8988T (cell line): ENCODE measurements around the gene MTRF1L.
"Not testable (repeated sequence)": the region's sequence is repeated elsewhere in the genome, so short reads cannot be mapped to it uniquely, and the experiment has no call there.

Experiments
- DNase-seq: peaks from one replicate; pipeline ENCODE4 v3.0.0; 2011

Gene MTRF1L

GRCh38 chr6:152966168-152966894 lies 36.2 kb downstream of the MTRF1L start:
- DNase-seq, result not testable (repeated sequence)

GRCh38 chr6:152959333-152959732 lies 43.2 kb downstream of the MTRF1L start:
- no peak for DNase-seq

DNA sequence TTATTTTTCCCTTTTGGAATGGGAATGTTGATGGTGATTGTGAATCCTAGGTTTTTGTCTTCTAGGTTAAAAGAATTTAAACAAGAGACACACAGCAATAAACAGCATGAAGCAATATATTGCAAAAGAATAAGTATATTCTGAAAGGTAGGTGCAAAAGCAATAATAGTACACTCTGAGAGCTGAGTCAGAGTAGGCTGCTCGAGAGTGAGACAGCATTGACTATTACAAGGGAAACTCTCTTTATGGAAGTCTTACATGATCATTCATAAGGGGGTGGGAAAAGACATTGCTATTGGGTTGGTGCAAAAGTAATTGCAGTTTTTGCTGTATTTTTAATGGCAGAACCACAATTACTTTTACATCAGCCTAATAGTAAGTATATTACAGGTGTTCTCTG lies 44.7 kb downstream of the MTRF1L start:
- no peak for DNase-seq

DNA sequence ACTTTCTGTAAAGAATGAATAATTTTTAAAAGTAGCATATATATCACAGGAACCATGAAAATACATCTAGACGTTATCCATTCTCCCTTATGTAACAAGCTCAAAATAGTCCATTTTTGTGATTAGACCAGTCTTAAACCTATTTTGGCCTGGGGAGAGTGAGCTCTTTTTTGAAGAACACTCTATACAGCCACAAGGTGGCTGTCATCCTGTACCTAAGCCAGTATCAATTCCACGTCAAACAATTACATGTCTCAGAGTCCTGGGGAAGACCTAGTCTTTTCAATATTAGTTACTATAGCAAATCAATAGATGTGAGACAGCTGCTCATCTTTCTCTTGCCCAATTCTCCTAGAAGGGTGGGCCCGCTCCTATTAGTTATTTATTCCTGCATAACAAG lies 48.1 kb downstream of the MTRF1L start:
- no peak for DNase-seq

DNA sequence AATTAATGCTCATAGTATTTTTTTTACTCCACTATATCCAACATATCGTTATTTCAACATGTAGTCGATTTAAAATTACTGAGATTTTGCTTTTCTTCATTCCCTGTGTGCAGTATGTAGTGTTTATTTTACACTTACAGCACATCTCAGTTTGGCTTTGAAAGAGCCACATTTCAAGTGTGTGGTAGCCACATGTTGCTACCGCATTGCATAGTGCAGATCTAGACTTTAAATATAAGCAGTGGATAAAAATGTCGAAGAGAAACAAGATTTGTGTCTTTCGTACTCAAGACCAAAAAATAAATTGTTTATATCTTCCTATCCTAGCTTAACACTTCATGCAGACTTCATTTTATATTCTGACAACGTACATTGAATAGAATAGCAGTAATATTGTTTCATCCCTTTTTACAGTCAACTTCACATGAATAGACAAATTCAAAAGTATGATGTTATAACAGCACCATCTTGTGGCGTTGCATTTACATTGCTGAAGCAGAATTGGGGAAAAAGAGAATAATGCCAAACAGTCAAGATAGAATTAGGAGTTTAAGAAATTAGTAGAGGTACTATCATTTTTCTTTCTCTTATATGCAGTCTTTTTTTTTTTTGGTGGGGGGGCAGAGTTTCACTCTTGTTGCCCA lies 49.5 kb downstream of the MTRF1L start:
- DNase-seq, result no peak

- no peak for DNase-seq
Observed at GRCh38 chr6:152952045-152952444, 50.5 kb downstream of the MTRF1L start.

GRCh38 chr6:152950240-152950639 lies 52.3 kb downstream of the MTRF1L start:
- no peak for DNase-seq

DNA sequence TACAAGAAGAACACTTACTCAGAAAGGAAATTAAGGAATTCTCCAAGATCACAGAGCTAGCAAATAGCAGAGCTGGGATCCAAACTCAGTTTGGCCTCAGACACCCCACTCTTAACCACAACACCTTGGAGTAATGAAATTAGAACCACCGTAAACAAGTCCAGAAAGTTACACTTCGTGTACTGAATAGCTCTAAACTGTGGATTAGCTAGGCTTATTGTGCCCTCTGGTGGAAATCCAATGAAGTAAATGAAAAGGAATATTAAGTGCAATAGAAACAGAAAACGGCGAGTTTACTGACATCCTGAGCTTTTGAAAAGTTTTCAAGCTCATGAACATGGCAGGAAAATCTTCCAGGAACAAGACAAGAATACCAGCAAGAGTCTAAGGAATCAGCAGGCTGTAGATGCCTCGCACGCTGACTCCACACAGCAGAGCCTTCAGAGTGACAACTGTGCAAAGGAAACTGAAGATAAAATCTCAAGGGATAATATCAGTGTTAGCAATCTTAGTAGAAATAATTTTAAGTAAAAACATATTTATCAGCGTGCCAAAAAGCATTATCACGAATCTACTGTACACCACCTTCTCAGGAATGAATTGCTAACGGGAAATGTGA lies 54.2 kb downstream of the MTRF1L start:
- no peak for DNase-seq

- DNase-seq, result no peak
Observed at GRCh38 chr6:152946995-152947394, 55.5 kb downstream of the MTRF1L start.

DNA sequence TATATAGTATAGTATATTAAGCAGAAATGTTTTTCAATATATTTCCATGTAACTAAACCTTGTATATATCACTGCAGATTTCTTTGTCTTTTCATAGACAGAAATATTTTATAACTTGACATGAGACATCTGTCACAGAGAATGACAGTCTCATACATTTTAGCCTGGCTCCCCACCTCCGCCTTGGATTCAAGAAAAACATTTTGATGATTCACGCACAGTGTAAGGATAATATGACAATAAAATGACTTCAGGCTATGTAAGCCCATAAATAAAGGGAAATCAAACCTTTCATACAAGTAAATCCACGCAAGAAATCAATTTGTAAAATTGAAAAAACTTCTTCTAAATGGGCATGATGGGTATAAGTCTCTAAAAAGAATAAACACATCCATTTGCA lies 56.0 kb downstream of the MTRF1L start:
- DNase-seq, result no peak

DNA sequence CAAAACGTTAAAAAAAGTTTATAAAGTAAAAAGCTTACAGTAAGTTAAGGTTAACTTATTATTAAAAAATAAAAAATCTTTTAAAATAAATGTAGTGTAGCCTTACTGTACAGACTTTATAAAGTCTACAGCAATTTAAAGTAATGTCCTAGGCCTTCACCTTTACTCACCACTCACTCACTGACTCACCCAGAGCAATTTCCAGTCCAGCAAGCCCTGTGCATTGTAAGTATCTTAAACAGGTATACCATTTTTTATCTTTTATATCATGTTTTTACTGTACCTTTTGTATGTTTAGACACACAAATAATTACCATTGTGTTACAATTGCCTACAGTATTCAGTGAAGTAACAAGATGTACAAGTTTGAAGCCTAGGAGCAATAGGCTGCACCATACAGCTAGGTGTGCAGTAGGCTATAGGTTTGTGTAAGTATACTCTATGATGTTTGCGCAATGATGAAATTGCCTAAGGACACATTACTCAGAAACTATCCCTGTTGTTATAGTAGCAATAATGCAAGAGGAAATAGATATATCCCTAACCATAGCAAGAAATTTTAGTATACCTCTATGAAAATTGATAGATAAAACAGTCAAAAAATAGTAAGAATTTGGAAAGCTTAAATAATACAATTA lies 59.1 kb downstream of the MTRF1L start:
- DNase-seq, result no peak

DNA sequence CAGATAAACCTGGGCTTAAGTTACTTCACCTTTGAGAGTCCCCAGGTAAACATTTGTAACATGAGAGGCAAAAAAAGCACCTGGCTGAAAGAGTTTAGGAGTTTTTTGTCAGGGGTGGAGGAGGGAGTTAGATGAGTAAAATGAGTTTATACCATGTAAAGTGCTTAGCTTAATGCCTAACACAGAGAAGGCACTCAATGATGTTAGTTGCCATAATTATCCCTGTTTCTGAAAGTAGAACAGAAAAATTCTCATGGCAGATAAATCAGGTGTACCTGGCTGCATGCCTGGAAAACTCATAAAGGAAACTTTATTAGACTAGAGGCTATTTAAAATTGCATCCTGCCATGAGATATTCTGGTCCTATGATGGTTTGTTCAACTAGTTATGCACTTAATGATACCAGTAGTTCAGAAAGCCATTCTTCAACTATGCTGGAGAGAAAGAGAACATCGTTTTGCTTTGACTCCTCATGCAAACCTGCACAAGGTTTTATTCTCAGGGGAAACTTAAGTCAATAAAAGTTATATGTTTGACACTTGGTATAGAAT lies 60.1 kb downstream of the MTRF1L start:
- DNase-seq, result no peak

DNA sequence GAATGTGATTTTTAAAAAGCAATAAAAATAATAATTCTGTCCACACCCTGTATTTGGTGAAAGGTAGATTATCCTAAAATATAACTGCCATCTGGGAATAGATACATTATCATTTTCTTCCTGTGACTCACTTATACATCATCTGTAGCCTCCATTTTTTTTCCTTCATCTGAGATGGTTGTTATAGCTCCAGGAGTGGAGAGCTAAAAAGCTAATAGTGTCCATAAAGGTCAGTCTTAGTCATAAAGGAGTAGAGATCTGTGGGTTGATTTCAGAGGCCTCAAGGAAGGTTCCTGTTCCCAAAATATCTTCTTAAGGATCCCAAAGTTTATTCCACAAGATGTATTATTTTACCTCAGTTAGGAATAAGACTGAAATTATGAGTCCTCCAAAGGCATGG lies 60.8 kb downstream of the MTRF1L start:
- no peak for DNase-seq
